GM12878 (cell line): Measurements from ENCODE around the gene RGSL1.

ENCODE experiments used
- ASH2L ChIP-seq: fragments of 300-600, 200-600 bp; sonication (generic); IDR thresholded peaks from 2 replicates; pipeline ENCODE4 v1.6.1; 2017; ENCODE audit warnings: low read depth, mild to moderate bottlenecking, borderline replicate concordance
- CBX5 ChIP-seq: sonication (generic); IDR thresholded peaks from 2 replicates; pipeline ENCODE4 v1.6.1; 2016; ENCODE audit warnings: low read depth, moderate library complexity, mild to moderate bottlenecking, inconsistent platforms
- CTCF ChIP-seq, 3 experiments: IDR thresholded peaks in 2 of 3; conservative IDR thresholded peaks in 1 of 3; 2 replicates each; pipeline ENCODE4 v1.5.1; 2011; ENCODE audit warnings: low read depth in 3 of 3, low read length in 3 of 3, mild to moderate bottlenecking in 3 of 3, control low read depth in 2 of 3, moderate library complexity in 2 of 3, inconsistent platforms in 1 of 3, mixed read lengths in 1 of 3; ENCODE audit not compliant: control insufficient read depth in 2 of 3, insufficient read depth in 1 of 3; ENCODE audit errors: extremely low read depth in 1 of 3
- E2F4 ChIP-seq: IDR thresholded peaks from 2 replicates; pipeline ENCODE4 v1.6.1; 2012; ENCODE audit warnings: low read depth, low read length, improper control_type of control experiment
- GABPA ChIP-seq: IDR thresholded peaks from 2 replicates; pipeline ENCODE4 v1.6.1; 2014; ENCODE audit warnings: antibody characterized with exemption, low read depth, mild to moderate bottlenecking, inconsistent platforms
- MEF2A ChIP-seq: IDR thresholded peaks from 2 replicates; pipeline ENCODE4 v1.6.1; 2011; ENCODE audit warnings: low read depth, mild to moderate bottlenecking, low read length, moderate library complexity; ENCODE audit not compliant: insufficient read depth
- NR2C1 ChIP-seq: fragments of 450-650 bp; IDR thresholded peaks from 2 replicates; pipeline ENCODE4 v1.6.1; 2017; ENCODE audit warnings: antibody characterized with exemption, mild to moderate bottlenecking, moderate library complexity
- RFX5 ChIP-seq: IDR thresholded peaks from 2 replicates; pipeline ENCODE4 v1.6.1; 2011; ENCODE audit warnings: low read depth, low read length, improper control_type of control experiment
- SREBF2 ChIP-seq: IDR thresholded peaks from 2 replicates; pipeline ENCODE4 v1.6.1; 2012; ENCODE audit warnings: mild to moderate bottlenecking, low read length
- ZNF274 ChIP-seq: IDR thresholded peaks from one replicate; pipeline ENCODE4 v1.8.0; 2011; ENCODE audit not compliant: insufficient read length, insufficient read depth
- ZNF592 ChIP-seq: fragments of 450-650 bp; IDR thresholded peaks from 2 replicates; pipeline ENCODE4 v1.6.1; 2017; ENCODE audit warnings: mild to moderate bottlenecking, moderate library complexity

- TF ChIP-seq GABPA (no peak), CTCF (IDR thresholded peaks at IDR 0.05 in 2 of 3, conservative IDR thresholded peaks at IDR 0.05 in 1 of 3; ENCODE audit: control insufficient read depth in 2 of 3, extremely low read depth in 1 of 3, insufficient read depth in 1 of 3, low read depth in 3 of 3, low read length in 3 of 3) (no peak), ZNF592 (no peak), E2F4 (no peak), CBX5 (no peak), RFX5 (no peak), ZNF274 (no peak), NR2C1 (no peak), ASH2L (no peak), MEF2A (no peak), SREBF2 (no peak)
Measured at GRCh38 chr1:182565537-182565936, 115.6 kb downstream of the RGSL1 start.
